Activated naive CD4-positive, alpha-beta T cell treated with anti-CD3 and anti-CD28 coated beads, Interleukin-2, amount 10 ng/mL, durations not matched to agents 7 days and 5 days (primary cell): ENCODE results near the gene NSG1.
"Not testable (repeated sequence)": the region's sequence is repeated elsewhere in the genome, so short reads cannot be mapped to it uniquely, and the experiment has no call there.

Experiments used
- CTCF ChIA-PET: fragments of 350-600 bp; sonication (Branson Sonifier 250); formaldehyde crosslinking; loops from one replicate; lab custom pipeline; 2021; ENCODE audit warnings: antibody characterized with exemption; lab: Charles Lee
- DNase-seq: peaks from one replicate; pipeline ENCODE4 v3.0.0-alpha.2; 2020
- H3K27ac Mint-ChIP-seq: one replicate; pipeline ENCODE4 v1.8.0; 2021; ENCODE audit warnings: mild to moderate bottlenecking, moderate library complexity, mixed read lengths
- H3K27me3 Mint-ChIP-seq: one replicate; pipeline ENCODE4 v1.8.0; 2021; ENCODE audit warnings: mild to moderate bottlenecking, mixed read lengths
- H3K36me3 Mint-ChIP-seq: one replicate; pipeline ENCODE4 v1.8.0; 2021; ENCODE audit warnings: mixed read lengths
- H3K4me1 Mint-ChIP-seq: one replicate; pipeline ENCODE4 v1.8.0; 2021; ENCODE audit warnings: mixed read lengths
- H3K4me3 Mint-ChIP-seq: one replicate; pipeline ENCODE4 v1.8.0; 2021; ENCODE audit warnings: mild to moderate bottlenecking, moderate library complexity, mixed read lengths
- H3K9me3 Mint-ChIP-seq: one replicate; pipeline ENCODE4 v1.8.0; 2021; ENCODE audit warnings: mixed read lengths

The NSG1 gene

GRCh38 chr4:4422117-4422516, 35.2 kb downstream of the NSG1 start:
- not testable (repeated sequence) for H3K27me3 Mint-ChIP-seq, H3K9me3 Mint-ChIP-seq, DNase-seq, H3K4me3 Mint-ChIP-seq, H3K27ac Mint-ChIP-seq
- Mint-ChIP-seq H3K36me3 (peaks cover 26% of the 10 kb centered on the region), H3K4me1 (peaks cover 26% of the 10 kb centered on the region)
- CTCF ChIA-PET, result interaction anchor here (1.3 kb wide), 1 partner anchor 10 kb away, joined by 3 read pairs; no protein-coding TSS in a partner anchor

GRCh38 chr4:4422856-4423499, 36.1 kb downstream of the NSG1 start:
- CTCF ChIA-PET, result interaction anchor here (1.3 kb wide), 1 partner anchor 38 kb away, joined by 3 read pairs; no protein-coding TSS in a partner anchor
- DNase-seq, result no peak
- Mint-ChIP-seq H3K4me3 (no peak overlapping the region), H3K27me3 (no peaks in the 10 kb centered on the region), H3K4me1 (peaks cover 19% of the 10 kb centered on the region), H3K9me3 (no peaks in the 10 kb centered on the region), H3K27ac (no peak overlapping the region), H3K36me3 (peaks cover 25% of the 10 kb centered on the region)

- CTCF ChIA-PET, result interaction anchor here (1.3 kb wide), 1 partner anchor 39 kb away, joined by 3 read pairs; no protein-coding TSS in a partner anchor
- DNase-seq, result no peak
- Mint-ChIP-seq H3K27me3 (no peaks in the 10 kb centered on the region), H3K4me3 (no peak overlapping the region), H3K4me1 (peaks cover 10% of the 10 kb centered on the region), H3K36me3 (peaks cover 18% of the 10 kb centered on the region), H3K27ac (no peak overlapping the region), H3K9me3 (no peaks in the 10 kb centered on the region)
Measured at GRCh38 chr4:4423706-4424498, 37.0 kb downstream of the NSG1 start.

GRCh38 chr4:4424499-4425115, 37.7 kb downstream of the NSG1 start:
- CTCF ChIA-PET, result no interaction called here
- DNase-seq, result no peak
- no peaks in the 10 kb centered on the region for H3K27me3 Mint-ChIP-seq
- no peak overlapping the region for H3K4me3 Mint-ChIP-seq
- H3K9me3 Mint-ChIP-seq, result no peaks in the 10 kb centered on the region
- H3K4me1 Mint-ChIP-seq, result peaks cover 3% of the 10 kb centered on the region
- H3K27ac Mint-ChIP-seq, result no peak overlapping the region
- H3K36me3 Mint-ChIP-seq, result peaks cover 12% of the 10 kb centered on the region

- Mint-ChIP-seq H3K27me3 (no peaks in the 10 kb centered on the region), H3K4me3 (no peak overlapping the region), H3K9me3 (no peaks in the 10 kb centered on the region), H3K4me1 (no peaks in the 10 kb centered on the region), H3K36me3 (peaks cover 9% of the 10 kb centered on the region), H3K27ac (peak overlapping the region; percentile 67)
- CTCF ChIA-PET, result interaction anchor here (1.6 kb wide), 1 partner anchor 40 kb away, joined by 3 read pairs; no protein-coding TSS in a partner anchor
- no peak for DNase-seq
Measured at GRCh38 chr4:4425119-4425690, 38.3 kb downstream of the NSG1 start.

DNA sequence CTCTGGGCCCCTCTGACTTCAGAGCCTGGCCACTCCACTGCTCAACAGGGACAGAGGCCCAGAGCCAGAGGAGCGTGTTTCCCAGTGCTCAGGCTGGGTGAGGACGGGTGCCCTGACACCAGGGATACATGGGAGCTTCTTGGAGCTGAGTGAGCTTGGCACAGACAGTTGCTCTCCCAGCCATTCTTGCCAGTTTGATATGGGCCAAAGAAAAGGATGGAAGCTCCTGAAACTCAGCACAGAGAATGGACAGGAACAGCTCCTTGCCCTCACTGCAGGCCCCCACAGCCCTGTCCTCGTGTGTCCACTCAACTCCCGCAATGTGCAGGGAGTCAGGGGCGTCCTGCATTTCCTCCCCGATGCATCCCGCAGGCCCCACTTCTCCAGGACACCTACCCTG, 38.8 kb downstream of the NSG1 start:
- peak overlapping the region; percentile 67 for H3K27ac Mint-ChIP-seq
- H3K4me3 Mint-ChIP-seq, result no peak overlapping the region
- H3K36me3 Mint-ChIP-seq, result peaks cover 9% of the 10 kb centered on the region
- H3K27me3 Mint-ChIP-seq, result no peaks in the 10 kb centered on the region
- H3K4me1 Mint-ChIP-seq, result peaks cover 3% of the 10 kb centered on the region
- no peaks in the 10 kb centered on the region for H3K9me3 Mint-ChIP-seq
- CTCF ChIA-PET, result interaction anchor here (1.6 kb wide), 1 partner anchor 41 kb away, joined by 3 read pairs; no protein-coding TSS in a partner anchor
- DNase-seq, result no peak

DNA sequence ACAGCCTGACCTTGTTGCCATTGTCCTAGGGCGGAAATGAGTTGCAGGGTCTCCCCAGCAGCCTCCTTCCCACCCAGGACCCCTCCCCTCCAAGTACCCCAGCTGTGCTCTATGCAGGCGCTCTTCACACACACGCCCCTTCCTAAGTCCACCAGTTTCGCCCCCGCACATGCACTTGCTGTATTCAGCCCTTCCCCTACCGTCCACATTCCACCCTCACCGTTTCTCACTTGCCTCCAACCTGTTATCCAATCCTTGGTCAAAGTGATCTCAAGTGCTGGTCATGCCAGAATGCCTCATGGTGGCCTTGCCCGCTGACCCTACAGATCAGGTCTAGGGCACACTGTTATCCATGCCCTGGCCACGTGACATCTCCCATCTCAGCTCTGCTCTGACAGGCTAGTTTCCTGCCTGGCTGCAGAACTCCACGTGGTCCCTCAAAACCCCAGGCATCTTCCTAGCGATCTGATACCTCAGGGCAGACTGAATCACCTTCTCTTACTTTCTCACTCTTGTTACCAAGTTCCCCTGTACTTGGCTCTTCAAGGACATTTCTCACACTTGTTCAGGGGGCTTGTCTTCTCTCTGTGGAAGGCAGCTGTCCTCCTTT, 39.7 kb downstream of the NSG1 start:
- Mint-ChIP-seq H3K4me3 (no peak overlapping the region), H3K27me3 (no peaks in the 10 kb centered on the region), H3K36me3 (peaks cover under 1% of the 10 kb centered on the region), H3K4me1 (peaks cover 3% of the 10 kb centered on the region), H3K9me3 (no peaks in the 10 kb centered on the region), H3K27ac (no peak overlapping the region)
- CTCF ChIA-PET, result interaction anchor here (1.1 to 1.6 kb wide), 2 partner anchors 42 to 175 kb away, joined by 3 read pairs; no protein-coding TSS in a partner anchor
- DNase-seq, result no peak

DNA sequence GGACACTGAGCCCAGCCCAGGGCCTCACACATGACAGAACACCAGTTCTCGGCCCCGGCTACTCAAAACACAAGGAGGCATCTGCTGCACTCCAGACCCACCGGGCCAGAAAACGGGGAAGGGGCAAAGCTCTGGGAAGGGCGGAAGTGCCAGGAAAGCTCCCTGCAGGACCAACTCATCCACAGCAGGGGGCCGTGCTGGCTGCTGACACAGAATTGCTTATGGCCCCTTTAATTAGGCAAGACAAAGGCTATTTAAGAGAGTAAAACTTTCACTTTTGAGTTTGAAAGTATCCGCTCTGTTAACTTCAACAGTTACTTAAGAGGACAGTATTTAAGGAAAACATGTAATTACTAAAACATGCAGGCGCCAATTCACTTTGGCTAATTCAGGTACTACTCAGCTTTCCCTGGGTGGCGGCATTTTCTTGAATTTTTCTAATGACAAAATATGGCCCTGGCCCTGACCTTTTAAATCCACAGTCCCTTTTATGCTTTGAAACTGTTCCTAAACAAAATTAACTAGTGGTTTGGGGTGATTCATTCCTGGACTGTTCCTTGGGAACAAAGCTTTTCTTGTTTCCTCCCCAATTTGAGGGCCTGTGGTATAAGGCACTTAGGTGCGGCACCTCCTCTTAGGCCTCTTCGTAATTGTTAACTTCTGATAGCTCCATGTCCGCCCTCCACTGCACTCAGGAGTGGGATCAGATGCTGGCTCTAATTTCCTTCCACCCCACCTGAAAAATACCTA, 40.4 kb downstream of the NSG1 start:
- Mint-ChIP-seq H3K36me3 (no peaks in the 10 kb centered on the region), H3K27me3 (no peaks in the 10 kb centered on the region), H3K9me3 (no peaks in the 10 kb centered on the region), H3K4me1 (peaks cover 3% of the 10 kb centered on the region), H3K27ac (no peak overlapping the region), H3K4me3 (no peak overlapping the region)
- CTCF ChIA-PET, result interaction anchor here (1.1 to 1.6 kb wide), 2 partner anchors 43 to 176 kb away, joined by 3 to 5 read pairs; no protein-coding TSS in a partner anchor
- DNase-seq, result no peak

DNA sequence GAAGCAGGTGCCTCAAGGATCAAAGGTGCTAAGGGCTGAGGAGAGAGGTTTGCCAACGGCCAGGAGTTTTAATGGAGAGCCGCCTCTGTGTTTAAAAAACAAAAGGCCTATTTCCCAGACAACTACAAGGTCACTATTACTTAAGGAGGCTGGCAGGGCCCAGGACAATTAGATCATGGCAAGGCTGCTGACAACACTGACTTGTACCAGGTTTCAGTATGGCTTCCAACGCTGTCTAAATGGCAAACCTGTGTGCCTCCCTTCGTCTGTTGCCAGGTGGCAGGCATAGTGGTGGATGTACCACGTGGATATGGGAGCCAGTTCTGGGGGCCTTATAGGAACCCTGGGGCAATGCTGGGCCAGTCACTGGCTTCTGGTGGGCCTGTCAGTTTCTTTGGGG, 41.0 kb downstream of the NSG1 start:
- no peaks in the 10 kb centered on the region for H3K27me3 Mint-ChIP-seq
- CTCF ChIA-PET, result interaction anchor here (1.6 kb wide), 1 partner anchor 43 kb away, joined by 5 read pairs; no protein-coding TSS in a partner anchor
- DNase-seq, result no peak
- H3K4me3 Mint-ChIP-seq, result no peak overlapping the region
- H3K4me1 Mint-ChIP-seq, result peaks cover 3% of the 10 kb centered on the region
- H3K36me3 Mint-ChIP-seq, result no peaks in the 10 kb centered on the region
- no peaks in the 10 kb centered on the region for H3K9me3 Mint-ChIP-seq
- H3K27ac Mint-ChIP-seq, result no peak overlapping the region

DNA sequence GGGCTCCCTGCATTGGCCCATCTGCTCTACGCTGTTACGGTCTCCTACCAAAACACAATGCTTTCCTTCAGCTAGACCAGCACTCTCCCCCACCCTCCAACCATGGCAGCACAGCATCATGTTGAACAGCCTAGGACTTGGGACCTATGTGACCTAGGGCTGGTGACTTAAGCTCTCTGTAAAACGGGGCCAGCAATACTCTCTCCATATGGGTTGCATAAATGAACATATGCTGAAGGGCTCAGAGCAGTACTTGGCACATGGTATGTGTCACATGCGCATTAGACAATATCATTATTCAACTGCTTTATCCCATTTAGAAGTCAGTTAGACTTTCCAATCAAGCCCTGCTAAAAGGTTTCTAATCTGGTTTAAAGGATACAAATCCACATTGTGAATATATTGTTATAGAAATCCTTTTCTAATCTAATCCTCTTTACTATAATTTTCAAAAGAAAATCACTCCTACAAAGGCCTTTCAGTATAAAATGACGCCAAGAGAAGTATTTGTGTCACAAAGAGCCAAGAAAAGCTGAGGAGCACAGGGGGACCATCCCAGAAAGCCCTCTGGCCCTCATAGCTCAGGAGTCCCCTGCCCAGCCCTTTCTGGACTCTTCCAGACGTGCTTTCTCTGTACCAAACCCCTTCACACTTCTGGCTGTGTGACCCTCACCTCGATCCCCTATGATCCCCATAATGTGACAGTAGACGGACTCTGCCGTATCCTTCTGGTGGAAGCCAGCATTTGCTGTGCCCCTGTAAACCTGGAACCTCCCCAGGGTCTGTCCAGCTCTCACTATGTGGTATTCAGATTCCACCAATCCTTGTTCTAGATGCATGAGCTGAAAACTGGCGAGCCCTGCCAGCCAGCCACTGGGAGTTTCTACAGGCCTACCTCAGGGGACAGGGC, 42.3 kb downstream of the NSG1 start:
- Mint-ChIP-seq H3K4me1 (peaks cover 3% of the 10 kb centered on the region), H3K27me3 (no peaks in the 10 kb centered on the region), H3K4me3 (no peak overlapping the region), H3K36me3 (no peaks in the 10 kb centered on the region), H3K9me3 (no peaks in the 10 kb centered on the region), H3K27ac (no peak overlapping the region)
- DNase-seq, result no peak
- CTCF ChIA-PET, result interaction anchor here (0.7 to 1.6 kb wide), 4 partner anchors 11 to 45 kb away, joined by 3 to 5 read pairs (median 4); no protein-coding TSS in a partner anchor

- peaks cover 3% of the 10 kb centered on the region for H3K4me1 Mint-ChIP-seq
- H3K27ac Mint-ChIP-seq, result no peak overlapping the region
- H3K36me3 Mint-ChIP-seq, result no peaks in the 10 kb centered on the region
- no peak overlapping the region for H3K4me3 Mint-ChIP-seq
- no peaks in the 10 kb centered on the region for H3K9me3 Mint-ChIP-seq
- H3K27me3 Mint-ChIP-seq, result no peaks in the 10 kb centered on the region
- peak; percentile 73 for DNase-seq
- CTCF ChIA-PET, result interaction anchor here (0.6 to 2.6 kb wide), 8 partner anchors 9 to 167 kb away, joined by 3 to 17 read pairs (median 5); no protein-coding TSS in a partner anchor
Measured at GRCh38 chr4:4430492-4431195, 43.7 kb downstream of the NSG1 start.
